ENCODE measurements around the gene IL27RA.
A peak's percentile ranks its signal among the peaks of the same experiment; 100 is the strongest.

The IL27RA gene

DNA sequence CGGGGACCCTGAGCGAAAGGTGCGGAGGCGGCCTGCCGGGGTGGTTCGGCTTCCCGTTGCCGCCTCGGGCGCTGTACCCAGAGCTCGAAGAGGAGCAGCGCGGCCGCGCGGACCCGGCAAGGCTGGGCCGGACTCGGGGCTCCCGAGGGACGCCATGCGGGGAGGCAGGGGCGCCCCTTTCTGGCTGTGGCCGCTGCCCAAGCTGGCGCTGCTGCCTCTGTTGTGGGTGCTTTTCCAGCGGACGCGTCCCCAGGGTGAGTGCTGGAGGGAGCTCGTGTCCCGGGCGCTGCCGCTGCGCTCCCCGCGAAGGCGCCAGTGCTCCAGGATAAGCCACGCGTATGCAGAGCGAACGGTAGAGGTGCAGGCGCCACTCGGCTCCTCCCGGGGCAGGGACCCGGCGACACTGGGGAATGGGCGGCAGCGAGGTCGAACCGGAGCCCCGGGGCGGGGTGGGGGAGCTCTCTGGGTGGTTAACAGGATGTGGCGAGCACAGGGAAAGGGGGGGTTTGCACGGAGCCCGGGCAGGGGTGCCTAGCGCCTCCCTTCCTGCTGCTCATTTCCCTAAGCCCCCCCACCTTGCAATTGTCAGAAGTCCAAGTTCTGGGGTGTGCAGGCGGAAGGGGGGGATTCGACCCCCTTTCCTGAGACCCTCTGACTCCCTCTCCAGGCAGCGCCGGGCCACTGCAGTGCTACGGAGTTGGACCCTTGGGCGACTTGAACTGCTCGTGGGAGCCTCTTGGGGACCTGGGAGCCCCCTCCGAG lies at the start of gene IL27RA:
Gene IL27RA, plus strand, starts transcription at position 44 of the 762 bp plus-strand sequence. Its CDS starts 111 bp downstream, at position 155.
- peak; percentile 71 for DNase-seq (ENCODE audit: low read depth)

DNA sequence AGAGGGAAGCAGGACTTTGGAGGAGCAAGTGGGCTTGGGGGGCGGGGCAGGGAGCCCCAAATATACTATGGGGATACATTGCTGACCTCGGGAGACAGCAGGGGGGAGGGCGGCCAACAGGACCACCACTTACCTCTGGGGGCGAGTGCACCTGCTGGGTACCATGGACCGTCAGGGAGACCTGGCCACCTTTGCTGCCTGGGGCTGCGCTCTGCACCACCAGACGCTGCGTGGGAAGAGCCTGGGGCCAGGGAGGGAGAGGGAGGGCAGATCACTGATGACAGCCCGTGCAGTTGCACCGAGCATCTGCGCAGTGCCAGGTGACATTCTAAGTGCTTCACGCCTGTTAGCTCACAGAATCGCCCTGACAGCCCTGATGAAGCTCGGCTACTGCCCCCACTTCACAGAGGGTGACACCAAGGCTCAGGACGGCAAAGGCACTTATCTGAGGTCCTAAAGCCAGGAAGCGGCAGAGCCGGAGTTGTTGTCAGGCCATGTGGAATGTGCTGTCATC lies 49.5 kb upstream of the IL27RA start:
- DNase-seq (ENCODE audit: low read depth), result no peak

DNA sequence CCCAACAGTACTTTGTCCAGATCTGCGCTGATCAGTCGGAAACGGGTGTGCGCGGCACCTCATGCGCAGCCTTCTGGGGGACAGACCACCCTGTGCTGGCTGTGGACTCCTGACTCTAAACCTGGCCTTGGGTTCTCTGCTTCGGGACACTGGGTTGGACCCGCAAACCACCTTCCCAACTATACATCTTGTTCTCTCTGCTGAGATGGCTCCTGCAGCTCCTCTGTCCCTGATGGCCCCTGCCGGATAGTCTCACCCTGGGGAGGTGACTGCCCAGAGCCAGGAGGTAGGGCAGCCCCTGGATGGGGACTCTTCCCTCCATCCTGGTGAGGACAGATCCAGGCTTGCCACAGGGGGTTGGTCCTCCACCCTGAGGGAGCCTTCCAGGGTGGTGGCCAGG lies 48.8 kb upstream of the IL27RA start:
- DNase-seq (ENCODE audit: low read depth), result no peak

DNA sequence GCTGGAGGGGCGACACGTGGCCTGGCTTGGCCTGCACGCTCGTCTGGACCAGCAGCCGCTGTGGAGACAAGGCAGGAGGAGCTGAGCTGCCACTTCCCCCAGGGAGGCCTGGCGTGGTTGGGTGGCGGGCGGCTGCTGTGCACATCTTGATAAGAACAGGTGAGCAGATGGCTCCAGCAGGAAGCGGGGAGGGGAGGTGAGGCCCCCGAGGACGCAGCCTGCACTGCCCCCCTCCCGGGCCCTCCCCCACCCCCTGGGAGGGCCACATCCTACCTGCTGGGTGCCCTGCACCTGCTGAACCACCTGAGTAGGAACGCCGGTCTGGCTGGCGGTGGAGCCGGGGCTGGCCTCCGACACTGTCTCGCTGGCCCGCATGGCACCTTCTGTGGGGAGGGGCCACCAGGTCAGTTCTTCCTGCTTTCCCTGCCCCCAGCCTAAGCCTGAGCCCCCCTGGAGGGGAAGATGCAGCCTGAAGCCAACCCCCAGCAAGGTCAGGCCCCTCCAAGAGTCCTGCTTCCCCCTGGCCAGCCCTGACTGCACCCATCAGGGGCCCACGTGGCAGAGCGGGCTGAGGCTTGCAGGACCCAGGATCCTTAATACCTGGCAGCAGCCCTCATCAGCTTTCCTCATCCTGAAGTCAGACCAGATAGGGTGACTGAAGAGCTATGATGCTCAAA lies 48.2 kb upstream of the IL27RA start:
- no peak for DNase-seq (ENCODE audit: low read depth)

DNA sequence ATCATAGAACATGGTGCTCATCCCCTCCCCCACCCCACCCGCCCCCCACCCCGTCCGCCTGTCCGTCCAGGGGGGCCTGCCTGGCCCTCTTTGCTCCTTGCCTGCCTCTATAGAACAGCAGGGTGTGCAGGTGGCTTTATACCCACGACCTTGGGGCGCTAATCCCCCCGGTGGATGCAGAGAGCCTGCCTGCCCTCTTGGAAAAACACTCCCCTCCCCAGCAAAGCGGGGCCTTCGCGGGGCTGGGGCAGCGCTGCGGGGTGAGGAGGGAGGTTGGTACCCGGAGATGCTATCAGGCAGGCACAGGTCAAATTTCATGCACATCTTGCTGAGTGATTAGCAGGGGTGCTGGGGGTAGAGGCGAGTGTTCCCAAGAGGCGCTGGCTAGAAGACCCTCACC lies 47.4 kb upstream of the IL27RA start:
- DNase-seq (ENCODE audit: low read depth), result no peak

DNA sequence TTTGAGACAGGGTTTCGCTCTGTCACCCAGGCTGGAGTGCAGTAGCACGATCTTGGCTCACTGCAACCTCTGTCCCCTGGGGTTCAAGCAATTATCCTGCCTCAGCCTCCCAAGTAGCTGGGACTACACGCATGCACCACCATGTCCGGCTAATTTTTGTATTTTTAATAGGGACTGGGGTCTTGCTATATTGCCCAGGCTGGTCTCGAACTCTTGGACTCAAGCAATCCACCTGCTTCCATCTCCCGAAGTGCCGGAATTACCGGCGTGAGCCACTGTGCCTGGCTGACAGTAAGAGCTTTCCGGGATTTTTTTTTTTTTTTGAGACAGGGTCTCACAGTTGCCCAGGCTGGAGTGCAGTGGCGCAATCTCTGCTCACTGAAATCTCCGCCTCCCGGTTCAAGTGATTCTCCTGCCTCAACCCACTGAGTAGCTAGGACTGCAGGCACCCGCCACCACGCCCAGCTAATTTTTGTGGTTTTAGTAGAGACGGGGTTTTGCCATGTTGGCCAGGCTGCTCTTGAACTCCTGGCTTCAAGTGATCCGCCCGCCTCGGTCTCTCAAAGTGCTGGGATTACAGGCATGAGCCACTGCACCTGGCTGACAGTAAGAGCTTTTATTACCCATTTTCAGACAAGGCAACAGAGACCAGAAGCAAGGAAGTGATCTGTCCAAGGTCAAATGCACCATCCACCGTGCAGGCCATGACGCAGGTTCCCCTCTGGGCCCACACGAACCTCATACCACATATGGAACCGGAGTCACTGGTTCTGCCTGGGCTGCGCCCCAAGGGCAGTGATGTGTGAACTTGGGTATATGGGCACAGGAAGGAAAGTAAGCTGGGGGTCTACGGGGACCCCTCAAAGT lies 46.5 kb upstream of the IL27RA start:
- DNase-seq (ENCODE audit: low read depth), result no peak

DNA sequence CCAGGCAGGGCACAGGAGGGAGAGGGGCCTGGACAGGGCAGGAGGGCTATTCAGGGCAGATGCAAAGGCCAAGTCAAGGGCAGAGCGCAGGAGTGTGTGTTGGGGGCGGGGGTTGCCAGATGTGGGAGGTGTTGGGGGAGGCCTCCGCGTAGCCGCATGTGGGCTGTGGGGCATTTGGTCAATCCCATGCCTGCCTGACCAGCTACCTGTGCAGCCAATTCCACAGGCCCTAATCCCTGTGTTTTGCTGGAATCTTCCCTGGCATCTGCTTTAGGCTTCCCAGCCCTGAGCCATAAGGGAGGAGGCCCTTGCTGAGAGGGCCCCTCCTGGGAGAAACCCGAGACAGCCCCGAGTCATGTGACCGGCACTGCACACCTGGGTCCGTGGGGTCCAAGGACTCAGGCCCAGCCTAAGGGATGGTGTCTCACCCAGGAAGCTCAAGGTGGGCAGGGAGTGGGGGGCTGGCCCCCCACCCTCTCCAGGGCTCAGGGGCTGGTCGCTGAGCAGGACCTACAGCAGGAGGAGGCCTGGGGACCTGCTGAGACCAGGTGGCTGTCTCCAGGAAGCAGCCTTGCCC lies 45.7 kb upstream of the IL27RA start:
- no peak for DNase-seq (ENCODE audit: low read depth)

DNA sequence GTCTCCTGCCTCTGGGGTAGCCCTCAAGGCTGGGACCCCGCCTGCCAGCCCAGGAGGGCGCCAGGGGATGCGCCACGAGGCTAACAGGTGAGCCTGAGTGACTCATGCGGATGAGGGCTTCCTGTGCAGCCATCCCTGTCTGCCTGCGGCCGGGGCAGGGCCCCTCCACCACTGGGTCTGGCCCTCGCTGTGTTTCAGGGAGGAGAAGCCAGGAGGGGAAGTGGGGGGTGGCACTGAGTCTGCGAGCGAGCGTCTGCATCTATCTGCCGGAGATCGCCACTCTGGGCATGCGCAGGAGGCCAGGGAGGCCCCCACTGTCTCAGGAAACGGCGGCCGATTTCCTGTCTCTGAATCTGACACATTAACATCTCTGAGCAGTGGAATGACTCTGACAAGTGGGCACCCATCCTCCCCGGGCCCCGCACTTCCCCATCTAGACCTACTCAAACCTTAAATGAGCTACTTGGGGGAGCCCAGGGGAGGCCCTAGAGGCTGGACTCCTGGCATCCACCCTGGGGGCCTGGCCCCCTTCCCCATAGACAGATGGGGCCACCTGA lies 45.1 kb upstream of the IL27RA start:
- peak; percentile 93 for DNase-seq (ENCODE audit: low read depth)

DNA sequence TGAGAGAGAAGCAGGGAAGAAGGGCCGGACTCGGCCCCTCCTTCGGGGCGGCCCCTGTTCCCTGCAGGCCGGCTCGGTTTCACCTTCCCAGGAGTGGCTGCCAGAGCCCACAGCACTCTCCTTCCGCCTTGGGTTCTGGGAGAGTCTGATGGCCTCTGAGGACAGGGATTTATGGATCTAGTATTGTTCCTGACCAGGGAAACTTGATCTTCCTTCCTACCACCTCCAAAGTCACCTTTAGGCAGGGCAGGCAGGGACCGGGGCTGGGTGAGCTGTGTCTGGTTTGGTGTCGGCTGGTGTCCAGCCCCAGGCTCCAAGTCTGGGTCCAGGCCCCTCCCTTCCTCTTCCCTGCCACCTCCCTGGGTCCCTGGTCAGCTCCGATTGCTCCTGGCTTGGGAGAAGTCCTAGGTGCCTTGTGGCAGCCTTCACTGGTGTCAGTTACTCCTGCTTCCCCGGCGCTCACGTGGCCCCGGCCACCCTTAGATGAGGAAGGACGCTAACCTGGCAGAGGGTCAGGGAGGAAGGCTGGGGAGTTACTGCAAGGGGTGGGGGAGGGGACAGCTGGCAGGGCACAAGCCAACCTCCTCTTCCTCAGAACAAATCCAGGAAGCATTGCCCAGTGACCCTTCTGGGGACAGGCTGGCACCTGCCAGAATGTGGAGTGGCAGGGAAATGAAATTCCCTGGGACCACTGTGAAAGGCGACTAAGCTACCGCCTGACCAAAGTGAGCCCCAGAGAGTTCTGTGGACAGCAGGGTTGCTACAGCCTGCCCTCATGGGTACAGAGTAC lies 44.3 kb upstream of the IL27RA start:
- DNase-seq (ENCODE audit: low read depth), result no peak

DNA sequence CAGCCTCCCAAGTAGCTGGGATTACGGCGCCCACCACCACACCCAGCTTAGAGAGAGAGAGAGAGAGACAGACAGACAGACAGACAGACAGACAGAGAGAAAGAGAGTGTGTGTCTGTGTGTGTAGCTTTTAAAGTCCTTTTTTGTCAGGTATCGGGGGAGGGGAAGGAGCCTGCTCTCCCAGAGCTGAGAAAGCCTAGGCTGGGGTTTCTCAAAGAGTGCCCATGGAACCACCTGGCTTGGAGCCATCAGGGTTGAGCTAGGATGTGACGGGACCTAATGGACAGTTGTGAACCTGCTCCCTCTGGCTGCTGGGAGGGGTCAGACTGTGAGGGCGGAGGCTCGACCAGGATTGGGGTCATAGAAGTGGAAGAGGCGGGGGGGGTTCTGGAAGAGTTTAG lies 42.1 kb upstream of the IL27RA start:
- no peak for DNase-seq (ENCODE audit: low read depth)

DNA sequence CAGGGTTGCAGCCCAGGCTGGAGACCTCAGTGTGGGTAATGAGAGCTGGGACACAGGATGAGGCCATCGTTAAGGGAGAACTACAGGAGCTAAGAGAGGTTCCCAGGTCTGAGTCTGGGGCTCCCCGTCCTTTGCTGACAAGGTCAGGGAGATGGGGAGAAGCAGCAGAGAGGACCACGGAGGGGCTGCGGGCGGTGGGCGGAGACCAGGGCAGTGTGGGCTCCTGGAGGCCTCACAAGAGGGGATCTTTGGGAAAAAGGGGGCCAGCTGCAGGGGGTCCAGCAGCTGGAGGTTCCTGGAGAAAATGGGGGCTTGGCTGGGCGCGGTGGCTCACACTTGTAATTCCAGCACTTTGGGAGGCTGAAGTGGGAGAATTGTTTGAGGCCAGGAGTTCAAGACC lies 41.5 kb upstream of the IL27RA start:
- DNase-seq (ENCODE audit: low read depth), result no peak

DNA sequence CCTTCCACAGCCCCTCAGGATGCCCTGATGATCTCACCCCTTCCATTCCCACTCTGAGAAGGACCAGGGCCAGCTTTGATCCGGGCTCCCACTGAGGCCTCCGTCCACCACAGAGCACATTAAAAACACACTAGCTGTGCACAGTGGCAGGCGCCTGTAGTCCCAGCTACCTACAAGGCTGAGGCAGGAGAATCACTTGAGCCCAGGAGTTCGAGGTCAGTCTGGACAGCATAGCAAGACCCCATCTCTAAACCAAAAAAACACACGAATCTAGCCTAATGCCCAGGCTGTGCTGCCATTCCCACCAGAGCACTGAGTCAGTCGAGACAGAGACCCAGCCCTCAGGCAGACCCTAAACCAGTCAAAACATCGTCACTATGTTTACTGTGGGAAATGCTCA lies 39.5 kb upstream of the IL27RA start:
- DNase-seq (ENCODE audit: low read depth), result no peak

DNA sequence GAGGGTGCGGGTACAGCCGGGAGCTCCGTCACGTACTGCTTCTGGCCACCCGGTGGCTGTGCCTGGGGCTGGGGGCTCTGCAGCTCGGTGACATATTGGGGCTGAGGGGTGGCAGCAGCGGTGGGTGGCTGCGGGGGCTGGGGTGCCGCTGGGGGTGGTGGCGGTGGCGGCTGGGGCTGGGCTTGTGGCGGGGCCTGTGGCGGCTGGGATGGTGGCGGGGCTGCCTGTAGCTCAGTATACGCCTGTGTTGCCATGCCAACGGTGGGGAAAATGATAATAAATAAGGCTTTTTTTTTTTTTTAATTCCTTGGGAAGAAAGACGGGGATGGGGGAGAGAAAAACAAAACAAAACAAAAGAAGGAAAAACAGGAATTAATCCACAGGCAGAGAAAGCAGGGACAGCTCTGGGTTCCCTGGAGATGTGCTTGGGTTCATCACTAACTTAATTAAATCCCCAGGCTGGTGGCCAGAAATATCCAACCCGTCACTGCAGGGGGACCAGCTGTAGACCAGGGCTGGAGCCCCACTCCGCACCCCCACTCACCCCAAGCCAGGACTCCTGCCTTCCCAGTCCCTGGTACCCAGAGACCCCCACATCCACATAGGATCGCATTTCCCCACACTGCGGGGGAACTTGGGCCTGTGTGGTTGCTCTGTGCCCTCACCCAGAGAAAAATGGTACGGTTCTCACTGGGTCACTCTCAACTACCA lies 37.8 kb upstream of the IL27RA start:
- no peak for DNase-seq (ENCODE audit: low read depth)

DNA sequence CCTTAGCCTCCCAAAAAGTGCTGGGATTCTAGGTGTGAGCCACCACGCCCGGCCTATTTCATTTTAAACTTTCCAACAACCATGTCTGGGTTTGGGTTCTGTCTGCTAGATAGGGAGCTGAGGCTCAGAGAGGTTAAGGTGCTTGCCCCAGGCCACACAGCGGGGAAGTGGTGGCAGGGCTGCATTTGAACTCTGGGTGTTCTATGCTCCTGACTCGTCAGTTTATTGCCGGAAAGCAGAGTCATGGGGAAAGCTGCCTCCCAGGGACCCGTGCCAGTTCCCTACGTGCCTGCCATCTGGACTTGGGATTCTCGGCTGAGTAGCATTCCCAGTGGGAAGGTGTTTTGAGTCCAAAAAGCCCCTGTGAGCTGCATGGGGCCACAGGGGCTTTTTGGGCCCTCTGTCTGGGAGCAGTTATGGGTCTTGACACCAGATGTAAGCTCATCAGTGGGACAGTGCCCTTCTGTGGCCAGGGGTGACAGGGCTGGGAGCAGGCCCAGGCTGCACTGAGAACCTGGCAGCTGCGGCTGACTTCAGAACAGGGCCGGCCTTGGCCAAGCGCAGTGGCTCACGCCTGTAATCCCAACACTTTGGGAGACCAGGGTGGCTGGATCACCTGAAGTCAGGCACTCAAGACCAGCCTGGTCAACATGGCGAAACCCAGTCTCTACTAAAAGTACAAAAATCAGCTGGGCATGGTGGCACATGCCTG lies 36.4 kb upstream of the IL27RA start:
- DNase-seq (ENCODE audit: low read depth), result peak; percentile 35

DNA sequence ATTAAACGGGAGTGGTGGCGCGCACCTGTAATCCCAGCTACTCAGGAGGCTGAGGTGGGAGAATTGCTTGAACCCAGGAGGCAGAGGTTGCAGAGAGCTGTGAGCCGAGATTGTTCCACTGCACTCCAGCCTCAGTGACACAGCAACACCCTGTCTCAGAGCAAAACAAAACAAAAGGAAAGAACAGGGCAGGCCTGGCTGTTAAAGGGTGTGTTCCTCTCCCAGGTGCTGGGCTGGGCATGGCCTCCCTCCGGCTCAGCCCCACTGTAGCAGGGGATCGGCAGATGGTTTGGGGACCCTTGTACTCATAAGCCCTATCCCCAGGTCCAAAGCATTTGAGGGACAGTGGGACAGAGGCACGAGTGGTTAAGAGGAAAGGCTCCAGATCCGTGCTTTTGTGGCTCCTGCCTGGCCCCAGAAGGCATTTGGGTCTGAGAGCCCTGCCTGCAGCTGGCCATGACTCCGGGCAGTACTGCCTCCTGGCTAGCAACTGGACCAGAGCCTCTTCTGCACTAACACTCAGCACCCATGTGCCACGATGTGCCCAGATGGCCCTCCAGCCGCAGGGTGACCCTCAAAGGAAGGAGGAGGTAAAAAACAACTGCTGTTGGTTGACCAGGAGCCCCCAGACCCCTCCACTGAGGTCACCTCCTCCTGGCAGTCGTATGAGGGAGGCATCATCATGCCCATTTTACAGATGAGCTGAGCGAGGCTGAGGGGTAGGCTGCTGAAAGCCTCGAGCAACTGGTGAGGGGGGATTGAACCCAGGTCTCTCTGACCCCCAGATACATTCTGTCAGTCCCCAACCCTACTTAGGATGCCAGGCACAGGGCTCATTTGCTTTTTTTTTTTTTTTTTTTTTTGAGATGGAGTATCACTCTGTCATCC lies 35.4 kb upstream of the IL27RA start:
- DNase-seq (ENCODE audit: low read depth), result no peak

DNA sequence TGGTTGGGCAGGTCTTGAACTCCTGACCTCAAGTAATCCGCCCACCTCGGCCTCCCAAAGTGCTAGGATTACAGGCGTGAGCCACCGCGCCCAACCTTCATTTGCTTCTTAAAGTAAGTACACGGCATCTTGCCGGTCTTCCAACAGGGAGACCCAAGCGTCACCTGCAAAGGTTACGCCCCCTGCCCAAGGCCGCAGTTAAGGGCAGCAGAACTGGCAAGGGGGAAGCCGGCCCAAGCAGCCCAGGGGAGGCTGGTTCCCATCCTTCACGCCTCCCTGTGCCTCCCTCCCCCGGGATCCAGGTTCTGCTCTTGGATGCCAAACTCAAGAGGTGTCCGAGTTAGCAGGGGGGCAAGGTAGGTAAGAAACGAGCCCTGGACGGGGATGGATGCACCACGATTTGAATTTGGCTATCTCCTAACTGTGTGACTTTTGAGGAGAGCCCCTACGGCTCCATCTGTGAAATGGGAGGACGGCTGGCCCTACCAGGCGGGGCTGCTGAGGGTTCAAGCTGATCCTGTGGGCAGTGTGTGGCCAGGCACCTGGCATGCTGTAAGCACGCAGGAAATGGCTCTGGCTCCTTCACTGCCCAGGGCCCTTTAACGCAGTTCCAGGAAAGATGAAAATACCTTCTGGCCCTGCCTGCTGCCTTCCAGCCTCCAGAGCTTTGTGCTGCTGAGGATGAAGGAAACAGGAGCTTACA lies 34.5 kb upstream of the IL27RA start:
- DNase-seq (ENCODE audit: low read depth), result no peak

DNA sequence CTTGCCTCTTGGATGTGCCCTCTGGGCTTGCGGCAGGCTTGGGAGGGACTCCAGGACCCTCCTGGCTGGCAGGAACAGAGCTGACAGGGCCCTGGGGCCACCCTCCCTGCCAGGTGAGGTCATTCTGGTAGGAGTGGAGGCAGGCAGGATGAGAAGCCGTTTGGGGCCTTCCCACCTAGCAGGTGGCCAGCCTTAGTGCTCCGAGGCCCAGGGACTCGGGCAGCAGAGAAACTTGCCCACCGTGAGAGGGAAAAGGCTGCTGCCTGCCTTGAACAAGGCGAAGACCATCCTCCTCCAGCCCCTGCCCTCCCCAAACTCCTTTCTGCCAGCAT lies 34.0 kb upstream of the IL27RA start:
- no peak for DNase-seq (ENCODE audit: low read depth)

DNA sequence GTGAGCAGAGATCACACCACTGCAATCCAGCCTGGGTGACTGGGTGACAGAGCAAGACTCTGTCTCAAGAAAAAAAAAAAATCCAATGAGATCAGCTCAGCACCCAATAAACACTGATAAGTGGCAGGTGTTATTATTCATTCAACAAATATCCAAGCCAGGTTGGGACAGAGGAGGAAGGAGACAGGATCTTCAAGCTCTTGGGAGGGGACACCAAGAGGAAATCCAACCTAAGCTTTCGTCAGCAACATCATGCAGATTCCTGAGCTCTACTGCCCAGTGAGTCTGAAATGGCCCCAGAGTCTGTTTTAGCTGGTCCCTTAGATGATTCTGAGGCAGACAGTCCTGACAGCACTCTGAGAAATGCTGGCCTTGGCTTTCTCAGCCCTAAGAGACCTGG lies 33.1 kb upstream of the IL27RA start:
- DNase-seq (ENCODE audit: low read depth), result no peak
